Osteoblast (primary cell): ENCODE results near the gene NAV2. TPM values are rescaled to one million over a fixed set of nuclear protein-coding genes. Genes with fewer than 3 reads are reported as not detected.
A peak's percentile ranks its signal among the peaks of the same experiment; 100 is the strongest.

Experiments used
- DNase-seq: peaks from one replicate; pipeline ENCODE4 v3.0.0; 2011; ENCODE audit warnings: low spot score, mixed read lengths; ENCODE audit not compliant: insufficient read length; ENCODE audit errors: missing footprints
- H2AFZ ChIP-seq: 2 replicates; pipeline ENCODE4 v1.6.0; 2011; ENCODE audit warnings: mild to moderate bottlenecking, low read length
- H3K27ac ChIP-seq: 2 replicates; pipeline ENCODE4 v1.5.1; 2011; ENCODE audit warnings: mild to moderate bottlenecking, low read depth, low read length, moderate library complexity
- H3K27me3 ChIP-seq: 2 replicates; pipeline ENCODE4 v1.6.0; 2012; ENCODE audit warnings: mild to moderate bottlenecking, control low read depth, inconsistent platforms, low read length, moderate library complexity; ENCODE audit not compliant: insufficient read depth
- H3K36me3 ChIP-seq: 2 replicates; pipeline ENCODE4 v1.5.1; 2011; ENCODE audit warnings: mild to moderate bottlenecking, low read length, control low read depth, moderate library complexity; ENCODE audit not compliant: insufficient read depth
- H3K4me1 ChIP-seq: 2 replicates; pipeline ENCODE4 v1.5.1; 2011; ENCODE audit warnings: mild to moderate bottlenecking, low read length, control low read depth, moderate library complexity; ENCODE audit not compliant: insufficient read depth
- H3K4me2 ChIP-seq: 2 replicates; pipeline ENCODE4 v1.6.0; 2011; ENCODE audit warnings: mild to moderate bottlenecking, low read length; ENCODE audit not compliant: insufficient read depth
- H3K4me3 ChIP-seq: fragments of 200-600 bp; sonication (generic); 3 replicates; pipeline ENCODE4 v1.5.1; 2012; ENCODE audit warnings: mild to moderate bottlenecking, low read length, inconsistent platforms; ENCODE audit not compliant: insufficient read depth
- H3K79me2 ChIP-seq: 2 replicates; pipeline ENCODE4 v1.6.0; 2012; ENCODE audit warnings: mild to moderate bottlenecking, low read length, control low read depth, inconsistent platforms; ENCODE audit not compliant: insufficient read depth
- H3K9me3 ChIP-seq: 2 replicates; pipeline ENCODE4 v1.5.1; 2011; ENCODE audit warnings: low read depth, low read length, control low read depth
- H4K20me1 ChIP-seq: 2 replicates; pipeline ENCODE4 v1.6.0; 2012; ENCODE audit warnings: mild to moderate bottlenecking, low read length, control low read depth; ENCODE audit not compliant: insufficient read depth
- CTCF ChIP-seq: IDR thresholded peaks from 2 replicates; pipeline ENCODE4 v1.5.1; 2011; ENCODE audit warnings: mild to moderate bottlenecking, low read depth, low read length, moderate library complexity; ENCODE audit errors: extremely low read depth
- total RNA-seq: library from RNA; depleted of rRNA; stranded (reverse); fragments of >200 nt; gene quantifications from 2 replicates; pipeline ENCODE4 v1.2.3, GENCODE V29; 2012

NAV2 gene
- total RNA-seq, 1 donor: 8.7 TPM

DNA sequence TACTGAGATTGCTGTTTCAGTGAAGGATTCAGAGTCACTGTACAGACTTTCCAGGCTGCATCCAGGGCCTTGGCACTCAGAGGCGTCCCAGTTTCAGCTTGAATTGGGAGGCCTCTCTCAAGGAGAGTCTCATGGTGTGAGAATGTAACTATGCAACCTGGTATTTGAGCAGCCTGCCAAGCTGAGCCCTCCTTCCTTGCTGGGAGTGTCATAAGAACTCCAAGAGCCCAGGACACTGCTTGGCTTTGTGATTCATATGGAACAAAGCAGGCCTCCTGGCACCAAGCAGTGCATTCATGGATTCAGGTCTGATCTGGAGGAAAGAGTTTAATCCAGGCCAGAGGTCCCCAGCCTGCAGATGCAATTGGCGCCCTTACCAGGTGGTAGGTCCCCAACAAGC, 276.0 kb downstream of the NAV2 start:
- TF ChIP-seq CTCF: no peak

GRCh38 chr11:19989191-19989590, 276.6 kb downstream of the NAV2 start:
- H2AFZ ChIP-seq: no peak overlapping the region
- DNase-seq: no peak
- no peak overlapping the region for H3K4me3 ChIP-seq
- H3K27ac ChIP-seq: peak overlapping the region; percentile 80
- TF ChIP-seq CTCF: no peak
- peaks cover 17% of the 10 kb centered on the region for H3K4me1 ChIP-seq
- H3K27me3 ChIP-seq: no peaks in the 10 kb centered on the region
- H3K4me2 ChIP-seq: no peak overlapping the region
- H4K20me1 ChIP-seq: no peaks in the 10 kb centered on the region
- H3K79me2 ChIP-seq: peaks cover 32% of the 10 kb centered on the region
- H3K9me3 ChIP-seq: no peaks in the 10 kb centered on the region
- peaks cover 11% of the 10 kb centered on the region for H3K36me3 ChIP-seq

More for the DNA sequence above, 276.0 kb downstream of the NAV2 start:
- no peak overlapping the region for H3K4me2 ChIP-seq
- peaks cover 17% of the 10 kb centered on the region for H3K4me1 ChIP-seq
- no peaks in the 10 kb centered on the region for H3K27me3 ChIP-seq
- H2AFZ ChIP-seq: no peak overlapping the region
- peaks cover 13% of the 10 kb centered on the region for H3K36me3 ChIP-seq
- peak overlapping the region; percentile 80 for H3K27ac ChIP-seq
- peak; percentile 89 for DNase-seq
- no peaks in the 10 kb centered on the region for H4K20me1 ChIP-seq
- no peaks in the 10 kb centered on the region for H3K9me3 ChIP-seq
- H3K4me3 ChIP-seq: no peak overlapping the region
- H3K79me2 ChIP-seq: peaks cover 32% of the 10 kb centered on the region

- Histone ChIP-seq H2AFZ (no peak overlapping the region), H3K79me2 (peaks cover 35% of the 10 kb centered on the region)
Observed at GRCh38 chr11:19992162-19992561, 279.5 kb downstream of the NAV2 start.

GRCh38 chr11:19992998-19993397, 280.4 kb downstream of the NAV2 start:
- H3K27ac ChIP-seq: no peak overlapping the region
- no peak overlapping the region for H3K4me3 ChIP-seq
- no peak overlapping the region for H3K4me2 ChIP-seq
- peaks cover 4% of the 10 kb centered on the region for H4K20me1 ChIP-seq
- H3K79me2 ChIP-seq: peaks cover 41% of the 10 kb centered on the region
- H3K4me1 ChIP-seq: peaks cover 32% of the 10 kb centered on the region
- TF ChIP-seq CTCF: no peak
- no peak overlapping the region for H2AFZ ChIP-seq
- no peaks in the 10 kb centered on the region for H3K27me3 ChIP-seq
- no peak for DNase-seq
- H3K36me3 ChIP-seq: peaks cover 11% of the 10 kb centered on the region
- no peaks in the 10 kb centered on the region for H3K9me3 ChIP-seq

More at GRCh38 chr11:19992162-19992561, 279.5 kb downstream of the NAV2 start:
- Histone ChIP-seq H3K27me3 (no peaks in the 10 kb centered on the region), H4K20me1 (peaks cover 4% of the 10 kb centered on the region), H3K27ac (no peak overlapping the region), H3K4me1 (peaks cover 35% of the 10 kb centered on the region), H3K4me2 (no peak overlapping the region), H3K9me3 (no peaks in the 10 kb centered on the region), H3K36me3 (peaks cover 11% of the 10 kb centered on the region), H3K4me3 (no peak overlapping the region)
- no peak for DNase-seq
- TF ChIP-seq CTCF: no peak
